DND-41 (cell line): ENCODE measurements around the gene RBBP5.

Experiments
- CTCF ChIP-seq: IDR thresholded peaks from 2 replicates; pipeline ENCODE4 v1.5.1; 2012; ENCODE audit warnings: borderline replicate concordance, low read length, moderate library complexity, mild to moderate bottlenecking; ENCODE audit not compliant: poor library complexity, severe bottlenecking; ENCODE audit errors: extremely low read depth
- EZH2 ChIP-seq: IDR thresholded peaks from 3 replicates; pipeline ENCODE4 v1.6.1; 2012; ENCODE audit warnings: borderline replicate concordance, low read depth, mild to moderate bottlenecking, moderate library complexity, low read length, inconsistent platforms; ENCODE audit not compliant: severe bottlenecking

GRCh38 chr1:205052690-205053089 is 69.1 kb downstream of the RBBP5 start:
- no peak for TF ChIP-seq CTCF
- no peak for TF ChIP-seq EZH2
